Ishikawa (cell line): Measurements from ENCODE around the gene MATN1.

Experiments
- CEBPB ChIP-seq: IDR thresholded peaks from 2 replicates; pipeline ENCODE4 v1.6.1; 2012
- CREB1 ChIP-seq: IDR thresholded peaks from 2 replicates; pipeline ENCODE4 v1.6.1; 2012; ENCODE audit warnings: low read depth
- EGR1 ChIP-seq: IDR thresholded peaks from 2 replicates; pipeline ENCODE4 v1.6.1; 2012
- EP300 ChIP-seq: IDR thresholded peaks from 2 replicates; pipeline ENCODE4 v1.6.1; 2012; ENCODE audit warnings: borderline replicate concordance
- RAD21 ChIP-seq: IDR thresholded peaks from 2 replicates; pipeline ENCODE4 v1.6.1; 2012; ENCODE audit warnings: low read depth
- REST ChIP-seq: IDR thresholded peaks from 2 replicates; pipeline ENCODE4 v1.6.1; 2012; ENCODE audit warnings: low read depth, mild to moderate bottlenecking
- TAF1 ChIP-seq: IDR thresholded peaks from 2 replicates; pipeline ENCODE4 v1.6.1; 2012; ENCODE audit warnings: low read depth, mild to moderate bottlenecking
- YY1 ChIP-seq: IDR thresholded peaks from 2 replicates; pipeline ENCODE4 v1.6.1; 2012; ENCODE audit warnings: low read depth
- TF ChIP-seq, protein P1 (sequence below): IDR thresholded peaks from 2 replicates; pipeline ENCODE4 v1.6.1; 2012

DNA sequence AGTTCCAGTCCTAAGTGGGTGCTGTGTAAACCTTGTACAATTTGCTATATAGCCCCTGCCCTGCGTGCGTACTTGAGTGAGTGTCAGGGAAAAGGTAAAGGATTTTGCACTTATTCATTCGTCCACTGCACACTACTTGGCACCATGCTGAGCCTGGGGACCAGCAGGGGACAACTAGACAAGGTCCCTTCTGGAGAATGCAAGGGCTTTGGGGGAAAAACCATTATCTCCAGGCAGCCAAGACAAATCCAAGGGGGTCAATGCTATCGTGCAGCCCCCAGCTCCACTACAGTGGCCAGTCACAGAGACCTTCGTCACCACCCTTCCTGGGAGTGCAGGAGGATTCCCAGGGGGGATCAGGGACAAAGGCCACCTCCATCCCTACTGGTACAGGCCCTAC is 39.7 kb downstream of the MATN1 start:
- TF ChIP-seq, protein P1, sequence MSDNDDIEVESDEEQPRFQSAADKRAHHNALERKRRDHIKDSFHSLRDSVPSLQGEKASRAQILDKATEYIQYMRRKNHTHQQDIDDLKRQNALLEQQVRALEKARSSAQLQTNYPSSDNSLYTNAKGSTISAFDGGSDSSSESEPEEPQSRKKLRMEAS: no peak
- no peak for TF ChIP-seq RAD21
- no peak for TF ChIP-seq REST
- no peak for TF ChIP-seq CEBPB
- no peak for TF ChIP-seq EP300
- no peak for TF ChIP-seq YY1
- no peak for TF ChIP-seq EGR1
- TF ChIP-seq CREB1: no peak
- TF ChIP-seq TAF1: no peak
